ENCODE data around the gene TIGD7.

The TIGD7 gene

GRCh38 chr16:3305109-3306068, at the start of gene TIGD7, which contains the start of gene ZNF75A:
TIGD7 (minus strand) TSS chr16:3305430; CDS start chr16:3300614, 4,816 bp downstream.
ZNF75A (plus strand) TSS chr16:3305497; CDS start chr16:3308429, 2,932 bp downstream.
- DNase-seq, result peak; percentile 92

DNA sequence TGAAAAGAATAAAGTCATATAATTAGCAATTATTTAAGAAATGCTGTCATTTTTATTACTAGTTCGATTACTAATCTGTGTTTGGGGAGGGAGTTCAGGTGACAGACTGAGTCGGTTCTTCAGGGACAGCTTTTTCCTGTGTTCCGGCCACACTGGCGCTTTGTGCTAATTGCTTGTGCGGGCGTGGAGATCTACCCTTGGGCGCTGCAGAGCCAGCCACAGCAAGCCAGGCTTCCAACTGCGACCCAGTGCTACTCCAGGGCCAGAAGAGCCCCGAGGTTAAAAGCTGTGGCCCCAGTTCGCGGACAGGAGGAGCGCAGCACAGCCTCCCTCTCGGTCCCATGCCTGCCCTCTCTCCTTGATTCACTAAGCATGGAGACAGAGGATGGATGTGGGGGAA, 43.9 kb upstream of the TIGD7 start:
- no peak for DNase-seq

- no peak for DNase-seq
Measured at GRCh38 chr16:3348547-3349167, 43.4 kb upstream of the TIGD7 start.

DNA sequence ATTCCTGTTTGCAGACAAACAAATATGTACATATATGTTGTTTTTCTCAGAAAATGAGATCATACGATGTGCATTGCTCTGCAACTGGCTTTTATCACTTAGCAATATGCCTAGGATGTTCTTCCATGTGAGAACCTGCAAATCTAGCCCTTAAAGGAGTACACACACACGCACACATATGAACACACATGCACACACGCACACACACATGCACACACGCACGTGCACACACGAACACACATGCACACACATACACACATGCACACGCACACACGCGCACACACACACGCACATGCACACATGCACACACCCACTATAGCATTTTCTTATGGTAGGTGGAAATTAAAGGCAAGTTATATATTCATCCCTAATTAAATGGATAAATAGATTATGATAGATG, 42.4 kb upstream of the TIGD7 start:
- DNase-seq, result no peak

GRCh38 chr16:3346041-3346440, 40.8 kb upstream of the TIGD7 start:
- DNase-seq, result no peak

- no peak for DNase-seq
Measured at GRCh38 chr16:3328643-3329042, 23.4 kb upstream of the TIGD7 start.

GRCh38 chr16:3328104-3328503, 22.9 kb upstream of the TIGD7 start:
- no peak for DNase-seq

DNA sequence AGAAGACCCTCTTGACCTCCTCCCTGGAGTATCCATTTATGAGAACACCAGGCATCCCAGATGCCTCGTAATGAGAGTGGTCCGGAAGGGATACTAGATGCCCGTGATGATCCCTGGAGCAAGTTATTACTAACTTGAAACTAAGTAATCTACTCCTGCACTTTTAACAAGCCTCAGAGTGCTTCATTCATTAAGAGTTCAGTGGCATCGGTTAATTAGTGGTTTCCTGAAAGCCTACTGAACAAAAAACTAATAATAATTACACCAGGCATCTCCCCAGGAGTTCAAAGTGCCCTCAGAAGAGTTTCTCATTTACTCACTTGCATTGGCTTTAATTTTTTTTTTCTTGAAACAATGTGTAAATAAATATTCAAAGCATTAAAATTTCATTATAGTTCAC, 22.3 kb upstream of the TIGD7 start:
- no peak for DNase-seq

- no peak for DNase-seq
Measured at GRCh38 chr16:3321816-3322215, 16.6 kb upstream of the TIGD7 start.

DNA sequence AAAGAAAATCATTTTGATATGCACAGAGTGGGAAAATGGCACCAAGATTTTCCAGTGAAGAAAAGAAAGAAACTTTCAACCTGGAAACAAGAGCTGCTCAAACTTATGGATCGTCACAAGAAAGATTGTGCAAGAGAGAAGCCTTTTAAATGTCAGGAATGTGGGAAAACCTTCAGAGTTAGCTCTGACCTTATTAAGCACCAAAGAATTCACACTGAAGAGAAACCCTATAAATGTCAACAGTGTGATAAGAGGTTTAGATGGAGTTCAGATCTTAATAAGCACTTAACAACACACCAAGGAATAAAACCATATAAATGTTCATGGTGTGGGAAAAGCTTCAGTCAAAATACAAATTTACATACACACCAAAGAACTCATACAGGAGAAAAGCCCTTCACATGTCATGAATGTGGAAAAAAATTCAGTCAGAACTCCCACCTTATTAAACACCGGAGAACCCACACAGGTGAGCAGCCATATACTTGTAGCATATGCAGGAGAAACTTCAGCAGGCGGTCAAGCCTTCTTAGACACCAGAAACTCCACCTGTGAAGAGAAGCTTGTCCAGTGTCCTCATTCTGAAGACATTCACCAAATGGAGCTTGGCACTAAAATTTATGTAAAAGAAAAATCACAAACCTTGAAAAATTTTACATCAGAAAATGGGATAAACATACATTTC, 12.2 kb upstream of the TIGD7 start:
- peak; percentile 17 for DNase-seq

DNA sequence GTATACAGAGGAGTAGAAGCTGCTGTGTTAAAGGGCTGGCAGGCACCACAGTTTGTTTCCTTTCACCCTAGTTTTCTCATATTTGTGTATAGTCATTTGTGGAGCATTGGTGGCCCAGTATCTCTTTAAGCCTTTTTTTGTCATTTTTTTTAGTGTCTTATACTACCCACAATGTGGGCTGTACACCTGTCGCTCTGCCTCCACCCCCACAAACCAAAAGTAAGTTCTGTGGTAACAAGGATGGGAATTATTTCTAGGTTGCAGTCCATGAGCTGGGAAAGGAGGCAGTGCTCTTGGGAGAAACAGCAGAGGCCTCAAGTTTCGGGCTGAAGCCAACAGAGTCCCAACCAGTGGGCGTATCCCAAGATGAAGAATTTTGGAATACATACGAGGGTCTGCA, 6.3 kb upstream of the TIGD7 start:
- no peak for DNase-seq

DNA sequence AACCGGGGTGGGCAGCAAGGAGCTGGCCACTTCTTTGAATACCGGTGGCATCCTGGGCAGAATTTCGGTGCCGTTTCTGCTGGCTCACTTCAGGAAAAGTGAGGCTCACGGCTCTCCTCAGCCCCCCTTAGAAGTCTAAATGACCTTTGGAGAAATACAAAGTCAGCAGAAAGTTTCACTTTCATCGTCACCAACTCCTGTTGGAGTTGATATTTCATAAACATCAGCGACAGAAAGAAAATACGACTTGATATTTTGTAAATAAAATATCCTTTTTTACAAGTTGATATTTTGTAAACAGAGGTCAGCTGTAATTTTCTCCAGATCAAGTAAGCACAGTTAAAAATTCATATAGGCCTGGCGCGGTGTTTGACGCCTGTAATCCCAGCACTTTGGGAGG, 848 bp upstream of the TIGD7 start:
- DNase-seq, result no peak

GRCh38 chr16:3304370-3304769, 860 bp downstream of the TIGD7 start:
- DNase-seq, result no peak

DNA sequence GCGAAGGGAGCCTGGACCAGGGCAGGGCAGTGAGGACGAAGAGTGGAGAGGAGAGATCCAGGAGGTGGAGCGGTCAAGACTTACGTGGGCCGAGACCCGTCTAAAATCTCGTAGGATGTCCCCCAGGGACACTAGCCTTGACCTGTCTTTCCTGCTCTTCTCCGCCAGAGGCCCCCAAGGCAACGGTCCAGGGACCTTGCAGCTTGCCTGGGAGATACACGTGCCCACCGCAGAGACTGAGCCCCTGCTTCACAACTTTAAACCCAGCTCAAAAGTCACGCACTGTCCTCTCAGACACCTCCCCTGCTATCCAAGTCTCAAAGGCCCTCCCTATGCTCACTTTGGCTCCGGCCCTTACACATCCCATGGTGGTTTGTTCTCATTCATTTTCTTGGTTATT, 9.4 kb downstream of the TIGD7 start:
- DNase-seq, result no peak

- no peak for DNase-seq
Measured at GRCh38 chr16:3295209-3295608, 10.0 kb downstream of the TIGD7 start.

DNA sequence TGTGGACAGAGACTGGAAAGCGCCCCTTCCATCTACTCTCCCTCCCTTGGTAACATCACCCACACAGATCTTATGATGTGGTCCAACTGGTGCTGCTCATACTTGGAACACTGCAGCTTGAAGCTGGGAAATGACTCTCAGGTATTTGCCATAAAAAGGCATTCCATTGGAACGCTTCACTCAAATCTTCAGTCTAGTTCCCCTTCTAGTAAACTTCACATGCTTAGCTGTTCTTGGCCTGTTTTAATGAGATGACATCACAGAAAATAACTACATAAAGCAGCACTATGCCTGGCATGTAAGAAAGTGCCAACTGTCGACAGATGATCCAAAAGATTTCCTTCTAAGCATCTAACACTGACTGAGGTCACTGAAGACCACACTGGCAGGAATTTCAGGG, 12.6 kb downstream of the TIGD7 start:
- DNase-seq, result peak; percentile 12

DNA sequence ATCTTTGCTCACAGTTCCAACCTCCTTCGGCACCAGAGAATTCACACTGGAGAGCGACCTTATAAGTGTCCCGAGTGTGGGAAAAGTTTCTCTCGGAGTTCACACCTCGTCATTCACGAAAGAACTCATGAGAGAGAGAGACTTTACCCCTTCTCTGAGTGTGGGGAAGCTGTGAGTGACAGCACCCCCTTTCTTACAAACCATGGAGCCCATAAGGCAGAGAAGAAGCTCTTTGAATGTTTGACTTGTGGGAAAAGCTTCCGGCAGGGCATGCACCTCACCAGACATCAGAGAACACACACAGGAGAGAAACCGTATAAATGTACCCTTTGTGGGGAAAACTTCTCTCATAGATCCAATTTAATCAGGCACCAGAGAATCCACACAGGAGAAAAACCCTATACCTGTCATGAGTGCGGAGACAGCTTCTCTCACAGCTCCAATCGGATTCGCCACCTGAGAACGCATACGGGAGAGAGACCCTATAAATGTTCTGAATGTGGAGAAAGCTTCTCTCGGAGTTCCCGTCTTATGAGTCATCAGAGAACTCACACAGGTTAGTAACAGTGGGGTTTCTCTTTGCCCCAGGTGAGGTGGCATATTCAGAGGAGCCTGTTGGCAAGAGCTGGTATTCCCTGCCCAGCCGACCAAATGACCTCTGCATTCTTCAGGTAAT, 15.1 kb downstream of the TIGD7 start:
- no peak for DNase-seq

- DNase-seq, result no peak
Measured at GRCh38 chr16:3285131-3285530, 20.1 kb downstream of the TIGD7 start.

DNA sequence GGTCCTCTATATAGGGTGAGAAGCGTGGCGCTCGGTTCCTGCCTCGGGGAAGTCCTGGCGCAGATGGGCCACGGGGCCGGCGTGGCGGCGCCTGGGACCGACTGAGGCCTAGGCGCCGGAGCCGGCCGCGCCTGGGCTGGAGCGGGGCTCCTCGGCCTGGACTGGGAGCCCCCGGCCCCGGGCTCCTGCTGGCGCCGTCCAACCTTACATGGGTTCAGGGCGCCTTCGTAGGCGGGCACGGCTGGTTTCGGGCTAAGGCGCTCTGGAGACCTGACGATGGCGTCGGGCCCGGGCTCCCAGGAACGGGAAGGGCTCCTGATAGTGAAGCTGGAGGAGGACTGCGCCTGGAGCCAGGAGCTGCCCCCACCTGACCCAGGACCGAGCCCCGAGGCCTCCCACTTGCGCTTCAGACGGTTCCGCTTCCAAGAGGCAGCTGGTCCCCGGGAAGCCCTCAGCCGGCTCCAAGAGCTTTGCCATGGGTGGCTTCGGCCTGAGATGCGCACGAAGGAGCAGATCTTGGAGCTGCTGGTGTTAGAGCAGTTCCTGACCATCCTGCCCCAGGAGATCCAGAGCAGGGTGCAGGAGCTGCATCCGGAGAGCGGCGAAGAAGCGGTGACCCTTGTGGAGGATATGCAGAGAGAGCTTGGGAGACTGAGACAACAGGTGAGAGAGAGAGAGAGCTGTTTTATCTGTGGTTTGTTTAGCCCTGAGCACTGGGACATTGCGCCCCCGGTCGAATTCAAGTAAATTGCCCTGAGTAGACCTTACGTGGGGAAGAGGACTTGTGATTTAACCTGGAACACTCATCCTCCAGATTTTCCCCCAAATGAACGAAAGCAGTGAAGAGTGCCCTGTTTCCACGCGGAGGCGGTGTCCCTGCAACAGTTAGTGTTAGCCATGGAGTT, 21.4 kb downstream of the TIGD7 start:
- DNase-seq, result no peak

DNA sequence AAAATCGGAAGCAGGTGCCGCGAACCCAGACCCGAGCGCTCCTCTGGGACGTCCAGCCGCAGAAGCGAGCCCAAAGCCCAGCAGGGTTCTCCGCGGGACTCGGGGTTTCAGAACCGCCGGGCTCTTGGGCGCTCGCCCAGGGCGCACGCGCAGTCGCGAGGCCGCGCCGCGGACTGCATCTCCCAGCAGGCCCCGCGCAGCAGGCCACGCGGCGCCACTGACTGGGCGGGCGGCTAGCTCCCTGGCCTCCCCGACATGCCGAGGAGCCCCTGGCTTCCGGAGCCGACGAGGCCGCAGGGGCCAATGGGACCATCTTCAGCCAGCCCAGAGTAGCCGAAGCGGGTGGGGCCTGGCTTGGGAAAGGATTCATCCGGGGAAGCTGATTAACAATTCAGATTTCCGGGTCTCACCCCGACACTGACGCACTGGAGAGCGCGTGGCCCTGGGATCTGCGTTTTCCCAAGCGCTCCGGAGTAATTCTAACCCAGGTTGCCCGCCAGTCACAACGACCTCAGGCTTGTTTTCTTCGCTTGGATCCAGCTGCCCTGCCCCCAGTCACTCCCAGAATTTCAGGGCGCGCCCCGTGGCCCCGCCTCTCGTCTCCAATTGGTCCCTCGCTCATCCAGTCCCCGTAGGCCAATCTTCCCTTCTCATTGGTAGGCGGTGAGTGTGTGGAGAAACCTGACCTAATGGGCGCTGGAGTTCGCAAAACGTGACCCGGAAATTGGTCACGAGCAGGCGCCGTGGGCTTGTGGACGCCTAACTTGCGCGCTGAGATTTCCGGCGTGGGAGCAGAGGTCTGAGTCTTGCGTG, 22.3 kb downstream of the TIGD7 start, which contains the start of gene ZNF263:
TSS of gene ZNF263 (plus strand) at position 762 of the 813 bp plus-strand sequence. CDS start 328 bp downstream, outside the sequence.
- peak; percentile 98 for DNase-seq
